ENCODE data around the gene POTEM.
"Not testable (repeated sequence)": the region's sequence is repeated elsewhere in the genome, so short reads cannot be mapped to it uniquely, and the experiment has no call there.

DNA sequence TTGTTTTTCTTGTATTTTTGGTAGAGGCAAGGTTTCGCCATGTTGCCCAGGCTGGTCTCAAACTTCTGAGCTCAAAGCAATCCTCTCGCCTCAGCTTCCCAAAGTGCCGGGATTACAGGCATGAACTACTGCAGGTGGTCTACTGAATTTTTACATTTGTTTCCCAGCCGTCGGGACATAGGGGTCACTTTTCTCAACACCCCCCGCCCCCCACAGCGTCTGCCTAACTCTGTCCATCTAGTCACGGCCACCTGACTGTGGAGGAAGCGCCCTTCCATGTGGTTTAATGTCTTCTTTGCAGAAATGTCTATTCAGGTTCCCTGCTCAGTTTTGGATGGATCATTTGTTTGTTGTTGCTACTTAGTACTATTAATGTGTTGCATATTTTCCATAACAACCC lies 14.1 kb upstream of the POTEM start:
- not testable (repeated sequence) for TF ChIP-seq CTCF, POLR2A (IDR thresholded peaks at IDR 0.05)
